ENCODE results near the gene COL5A2.

Gene COL5A2

DNA sequence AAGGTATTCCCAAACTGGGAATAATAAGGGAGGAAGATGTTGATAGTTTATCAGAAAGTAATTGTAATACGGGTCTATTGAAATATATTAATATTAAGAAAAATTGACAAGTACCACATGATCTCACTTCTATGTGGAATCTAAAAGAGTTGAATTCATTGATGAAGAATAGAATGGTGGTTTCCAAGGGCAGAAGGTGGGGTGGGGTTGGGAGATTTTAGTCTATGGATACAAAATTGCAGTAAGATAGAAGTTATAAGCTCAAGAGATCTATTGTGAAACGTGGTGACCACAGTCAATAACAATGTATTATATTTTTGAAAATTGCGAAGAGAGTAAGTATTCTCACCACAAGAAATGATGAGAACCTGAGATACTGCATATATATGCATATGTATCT is 166.5 kb downstream of the COL5A2 start:
- no peak for ATAC-seq (ENCODE audit: low read depth)
- H3K4me3 ChIP-seq (ENCODE audit: severe bottlenecking), result no peak overlapping the region
- H3K27ac ChIP-seq (ENCODE audit: poor library complexity, severe bottlenecking), result no peak overlapping the region
- TF ChIP-seq, protein P1, sequence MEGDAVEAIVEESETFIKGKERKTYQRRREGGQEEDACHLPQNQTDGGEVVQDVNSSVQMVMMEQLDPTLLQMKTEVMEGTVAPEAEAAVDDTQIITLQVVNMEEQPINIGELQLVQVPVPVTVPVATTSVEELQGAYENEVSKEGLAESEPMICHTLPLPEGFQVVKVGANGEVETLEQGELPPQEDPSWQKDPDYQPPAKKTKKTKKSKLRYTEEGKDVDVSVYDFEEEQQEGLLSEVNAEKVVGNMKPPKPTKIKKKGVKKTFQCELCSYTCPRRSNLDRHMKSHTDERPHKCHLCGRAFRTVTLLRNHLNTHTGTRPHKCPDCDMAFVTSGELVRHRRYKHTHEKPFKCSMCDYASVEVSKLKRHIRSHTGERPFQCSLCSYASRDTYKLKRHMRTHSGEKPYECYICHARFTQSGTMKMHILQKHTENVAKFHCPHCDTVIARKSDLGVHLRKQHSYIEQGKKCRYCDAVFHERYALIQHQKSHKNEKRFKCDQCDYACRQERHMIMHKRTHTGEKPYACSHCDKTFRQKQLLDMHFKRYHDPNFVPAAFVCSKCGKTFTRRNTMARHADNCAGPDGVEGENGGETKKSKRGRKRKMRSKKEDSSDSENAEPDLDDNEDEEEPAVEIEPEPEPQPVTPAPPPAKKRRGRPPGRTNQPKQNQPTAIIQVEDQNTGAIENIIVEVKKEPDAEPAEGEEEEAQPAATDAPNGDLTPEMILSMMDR (IDR thresholded peaks at IDR 0.05; ENCODE audit: poor library complexity, severe bottlenecking), result no peak
- H3K4me1 ChIP-seq (ENCODE audit: insufficient read depth, poor library complexity, severe bottlenecking), result no peaks in the 10 kb centered on the region
- H3K9me3 ChIP-seq (ENCODE audit: severe bottlenecking), result no peaks in the 10 kb centered on the region
- H3K36me3 ChIP-seq (ENCODE audit: low read depth), result no peaks in the 10 kb centered on the region
- H3K27me3 ChIP-seq (ENCODE audit: insufficient read depth, poor library complexity, severe bottlenecking), result no peaks in the 10 kb centered on the region
- no peak for DNase-seq (ENCODE audit: low spot score)

GRCh38 chr2:189012351-189012750 is 167.2 kb downstream of the COL5A2 start:
- H3K4me1 ChIP-seq (ENCODE audit: insufficient read depth, poor library complexity, severe bottlenecking), result no peaks in the 10 kb centered on the region
- no peaks in the 10 kb centered on the region for H3K36me3 ChIP-seq (ENCODE audit: low read depth)
- H3K27ac ChIP-seq (ENCODE audit: poor library complexity, severe bottlenecking), result no peak overlapping the region
- DNase-seq (ENCODE audit: low spot score) (no peak), ATAC-seq (ENCODE audit: low read depth) (no peak)
- TF ChIP-seq, protein P1 (IDR thresholded peaks at IDR 0.05; ENCODE audit: poor library complexity, severe bottlenecking), result no peak
- H3K4me3 ChIP-seq (ENCODE audit: severe bottlenecking), result no peak overlapping the region
- H3K27me3 ChIP-seq (ENCODE audit: insufficient read depth, poor library complexity, severe bottlenecking), result no peaks in the 10 kb centered on the region
- H3K9me3 ChIP-seq (ENCODE audit: severe bottlenecking), result no peaks in the 10 kb centered on the region

DNA sequence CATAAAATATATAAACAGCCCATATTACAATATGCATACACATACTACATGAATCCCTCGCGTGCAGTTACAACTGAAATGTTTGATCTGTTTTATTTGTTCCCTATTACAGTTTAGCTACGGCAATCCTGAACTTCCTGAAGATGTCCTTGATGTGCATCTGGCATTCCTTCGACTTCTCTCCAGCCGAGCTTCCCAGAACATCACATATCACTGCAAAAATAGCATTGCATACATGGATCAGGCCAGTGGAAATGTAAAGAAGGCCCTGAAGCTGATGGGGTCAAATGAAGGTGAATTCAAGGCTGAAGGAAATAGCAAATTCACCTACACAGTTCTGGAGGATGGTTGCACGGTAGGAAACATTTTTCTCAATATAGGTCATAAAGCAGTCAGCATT is 169.0 kb downstream of the COL5A2 start:
- H3K9me3 ChIP-seq (ENCODE audit: severe bottlenecking), result no peaks in the 10 kb centered on the region
- TF ChIP-seq, protein P1 (IDR thresholded peaks at IDR 0.05; ENCODE audit: poor library complexity, severe bottlenecking), result no peak
- no peaks in the 10 kb centered on the region for H3K36me3 ChIP-seq (ENCODE audit: low read depth)
- H3K4me1 ChIP-seq (ENCODE audit: insufficient read depth, poor library complexity, severe bottlenecking), result no peaks in the 10 kb centered on the region
- H3K4me3 ChIP-seq (ENCODE audit: severe bottlenecking), result no peak overlapping the region
- no peak overlapping the region for H3K27ac ChIP-seq (ENCODE audit: poor library complexity, severe bottlenecking)
- H3K27me3 ChIP-seq (ENCODE audit: insufficient read depth, poor library complexity, severe bottlenecking), result no peaks in the 10 kb centered on the region
- ATAC-seq (ENCODE audit: low read depth) (no peak), DNase-seq (ENCODE audit: low spot score) (no peak)

DNA sequence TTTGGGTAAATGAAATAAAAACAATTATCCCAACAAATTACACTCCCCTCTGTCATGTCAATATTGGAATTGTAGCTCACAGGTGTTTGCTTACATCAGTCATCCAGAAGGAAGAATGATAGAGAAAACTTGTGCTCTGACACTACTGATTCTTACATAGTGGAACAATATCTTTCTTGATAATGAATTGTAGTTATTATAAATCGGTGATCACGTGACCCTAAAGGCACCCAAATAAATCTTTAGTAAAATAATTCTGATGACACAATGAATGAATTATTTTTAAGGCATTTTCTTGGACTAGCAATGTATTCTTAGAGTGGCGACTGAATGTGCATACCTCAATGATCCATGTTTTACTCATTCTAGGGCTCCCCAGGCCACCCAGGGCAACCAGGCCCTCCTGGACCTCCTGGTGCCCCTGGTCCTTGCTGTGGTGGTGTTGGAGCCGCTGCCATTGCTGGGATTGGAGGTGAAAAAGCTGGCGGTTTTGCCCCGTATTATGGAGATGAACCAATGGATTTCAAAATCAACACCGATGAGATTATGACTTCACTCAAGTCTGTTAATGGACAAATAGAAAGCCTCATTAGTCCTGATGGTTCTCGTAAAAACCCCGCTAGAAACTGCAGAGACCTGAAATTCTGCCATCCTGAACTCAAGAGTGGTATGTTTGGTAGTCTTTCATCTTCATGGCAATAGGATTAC is 170.9 kb downstream of the COL5A2 start:
- no peaks in the 10 kb centered on the region for H3K36me3 ChIP-seq (ENCODE audit: low read depth)
- ATAC-seq (ENCODE audit: low read depth) (no peak), DNase-seq (ENCODE audit: low spot score) (no peak)
- no peak overlapping the region for H3K4me3 ChIP-seq (ENCODE audit: severe bottlenecking)
- TF ChIP-seq, protein P1 (IDR thresholded peaks at IDR 0.05; ENCODE audit: poor library complexity, severe bottlenecking), result no peak
- H3K27me3 ChIP-seq (ENCODE audit: insufficient read depth, poor library complexity, severe bottlenecking), result no peaks in the 10 kb centered on the region
- no peak overlapping the region for H3K27ac ChIP-seq (ENCODE audit: poor library complexity, severe bottlenecking)
- H3K4me1 ChIP-seq (ENCODE audit: insufficient read depth, poor library complexity, severe bottlenecking), result no peaks in the 10 kb centered on the region
- H3K9me3 ChIP-seq (ENCODE audit: severe bottlenecking), result no peaks in the 10 kb centered on the region

- peak; percentile 92 for ATAC-seq (ENCODE audit: low read depth)
- Histone ChIP-seq H3K4me3 (ENCODE audit: severe bottlenecking) (no peak overlapping the region), H3K36me3 (ENCODE audit: low read depth) (no peaks in the 10 kb centered on the region), H3K4me1 (ENCODE audit: insufficient read depth, poor library complexity, severe bottlenecking) (peaks cover 6% of the 10 kb centered on the region), H3K9me3 (ENCODE audit: severe bottlenecking) (no peaks in the 10 kb centered on the region), H3K27ac (ENCODE audit: poor library complexity, severe bottlenecking) (peak overlapping the region; percentile 19), H3K27me3 (ENCODE audit: insufficient read depth, poor library complexity, severe bottlenecking) (no peaks in the 10 kb centered on the region)
- TF ChIP-seq, protein P1 (IDR thresholded peaks at IDR 0.05; ENCODE audit: poor library complexity, severe bottlenecking), result no peak
- DNase-seq (ENCODE audit: low spot score), result no peak
Observed at GRCh38 chr2:189002079-189002478, 177.5 kb downstream of the COL5A2 start.

Measured in RWPE2 (cell line).